GM12865 (cell line): ENCODE data around the gene EXOC4.

Experiments
- DNase-seq: peaks from one replicate; pipeline ENCODE4 v3.0.0; 2010; ENCODE audit warnings: low read depth
- H3K4me3 ChIP-seq: 2 replicates; pipeline ENCODE4 v1.5.1; 2011; ENCODE audit warnings: mild to moderate bottlenecking, low read depth, low read length, control low read depth
- TF ChIP-seq, protein P1 (sequence below): IDR thresholded peaks from 2 replicates; pipeline ENCODE4 v1.5.1; 2011; ENCODE audit warnings: low read length, control low read depth, low read depth, inconsistent platforms; ENCODE audit not compliant: insufficient read depth; ENCODE audit errors: missing control alignments

The EXOC4 gene

GRCh38 chr7:133846203-133846945, 593.5 kb downstream of the EXOC4 start:
- TF ChIP-seq, protein P1, sequence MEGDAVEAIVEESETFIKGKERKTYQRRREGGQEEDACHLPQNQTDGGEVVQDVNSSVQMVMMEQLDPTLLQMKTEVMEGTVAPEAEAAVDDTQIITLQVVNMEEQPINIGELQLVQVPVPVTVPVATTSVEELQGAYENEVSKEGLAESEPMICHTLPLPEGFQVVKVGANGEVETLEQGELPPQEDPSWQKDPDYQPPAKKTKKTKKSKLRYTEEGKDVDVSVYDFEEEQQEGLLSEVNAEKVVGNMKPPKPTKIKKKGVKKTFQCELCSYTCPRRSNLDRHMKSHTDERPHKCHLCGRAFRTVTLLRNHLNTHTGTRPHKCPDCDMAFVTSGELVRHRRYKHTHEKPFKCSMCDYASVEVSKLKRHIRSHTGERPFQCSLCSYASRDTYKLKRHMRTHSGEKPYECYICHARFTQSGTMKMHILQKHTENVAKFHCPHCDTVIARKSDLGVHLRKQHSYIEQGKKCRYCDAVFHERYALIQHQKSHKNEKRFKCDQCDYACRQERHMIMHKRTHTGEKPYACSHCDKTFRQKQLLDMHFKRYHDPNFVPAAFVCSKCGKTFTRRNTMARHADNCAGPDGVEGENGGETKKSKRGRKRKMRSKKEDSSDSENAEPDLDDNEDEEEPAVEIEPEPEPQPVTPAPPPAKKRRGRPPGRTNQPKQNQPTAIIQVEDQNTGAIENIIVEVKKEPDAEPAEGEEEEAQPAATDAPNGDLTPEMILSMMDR, result no peak
- DNase-seq, result no peak
- no peak overlapping the region for H3K4me3 ChIP-seq

DNA sequence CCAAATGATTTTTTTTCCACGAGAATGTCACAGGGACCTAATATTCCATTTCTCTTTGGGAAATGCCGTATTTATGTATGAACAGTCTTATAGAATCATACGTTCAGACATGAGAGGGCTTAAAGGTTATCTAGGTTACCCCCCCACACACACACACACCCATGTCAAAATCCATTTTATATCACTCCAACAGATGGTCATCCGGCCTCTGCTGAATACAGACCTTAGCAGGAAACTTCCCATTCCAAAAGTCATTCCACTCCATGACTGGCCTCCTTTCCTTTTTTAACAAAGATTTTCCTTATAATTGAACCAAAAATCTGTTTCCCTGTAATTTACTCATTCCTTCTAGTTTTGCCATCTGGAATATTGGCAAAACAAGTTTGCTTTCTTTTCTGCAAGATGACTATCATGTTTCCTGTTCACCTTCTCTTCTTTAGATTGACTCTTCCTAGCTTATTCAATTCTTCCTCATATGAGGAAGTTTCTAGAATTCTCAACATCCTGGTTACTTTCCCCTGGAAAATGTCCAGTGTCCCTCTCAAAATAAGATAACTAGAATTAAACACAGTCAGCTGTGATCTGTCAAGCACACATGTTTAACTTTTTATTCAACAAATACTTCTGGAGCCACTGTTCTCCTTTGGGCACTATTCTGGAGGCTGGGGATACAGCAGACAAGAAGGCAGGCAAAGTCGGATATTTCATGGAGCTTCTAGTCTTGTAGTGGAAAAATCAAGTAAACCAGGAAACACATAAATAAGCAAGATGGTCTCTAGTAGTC, 597.8 kb downstream of the EXOC4 start:
- TF ChIP-seq, protein P1, result no peak
- DNase-seq, result no peak
- H3K4me3 ChIP-seq, result no peak overlapping the region

DNA sequence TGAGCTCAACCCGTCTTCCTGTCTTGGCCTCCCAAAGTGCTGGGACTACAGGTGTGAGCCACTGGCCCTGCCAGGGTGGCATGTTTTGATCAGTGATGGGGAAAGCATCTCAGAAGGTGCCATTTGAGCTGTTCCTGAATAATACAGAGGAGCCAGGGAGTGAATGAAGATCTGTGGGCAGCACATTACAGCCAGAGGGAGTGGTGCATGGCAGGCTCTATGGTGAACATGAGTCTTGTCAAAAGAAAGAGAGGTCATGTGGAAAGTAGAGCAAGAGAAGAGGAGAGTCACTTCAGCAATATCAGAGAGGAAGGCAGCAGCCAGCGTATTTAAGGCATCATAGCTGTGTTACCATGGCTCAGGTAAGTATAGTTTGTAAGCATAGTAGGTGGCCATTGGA, 598.5 kb downstream of the EXOC4 start:
- no peak overlapping the region for H3K4me3 ChIP-seq
- no peak for DNase-seq
- TF ChIP-seq, protein P1, result no peak

- DNase-seq, result peak; percentile 63
- TF ChIP-seq, protein P1, result peak; percentile 55
- no peak overlapping the region for H3K4me3 ChIP-seq
Measured at GRCh38 chr7:133853706-133854276, 600.9 kb downstream of the EXOC4 start.

- no peak overlapping the region for H3K4me3 ChIP-seq
- TF ChIP-seq, protein P1, result peak; percentile 38
- DNase-seq, result peak; percentile 40
Measured at GRCh38 chr7:133854739-133855138, 601.9 kb downstream of the EXOC4 start.

DNA sequence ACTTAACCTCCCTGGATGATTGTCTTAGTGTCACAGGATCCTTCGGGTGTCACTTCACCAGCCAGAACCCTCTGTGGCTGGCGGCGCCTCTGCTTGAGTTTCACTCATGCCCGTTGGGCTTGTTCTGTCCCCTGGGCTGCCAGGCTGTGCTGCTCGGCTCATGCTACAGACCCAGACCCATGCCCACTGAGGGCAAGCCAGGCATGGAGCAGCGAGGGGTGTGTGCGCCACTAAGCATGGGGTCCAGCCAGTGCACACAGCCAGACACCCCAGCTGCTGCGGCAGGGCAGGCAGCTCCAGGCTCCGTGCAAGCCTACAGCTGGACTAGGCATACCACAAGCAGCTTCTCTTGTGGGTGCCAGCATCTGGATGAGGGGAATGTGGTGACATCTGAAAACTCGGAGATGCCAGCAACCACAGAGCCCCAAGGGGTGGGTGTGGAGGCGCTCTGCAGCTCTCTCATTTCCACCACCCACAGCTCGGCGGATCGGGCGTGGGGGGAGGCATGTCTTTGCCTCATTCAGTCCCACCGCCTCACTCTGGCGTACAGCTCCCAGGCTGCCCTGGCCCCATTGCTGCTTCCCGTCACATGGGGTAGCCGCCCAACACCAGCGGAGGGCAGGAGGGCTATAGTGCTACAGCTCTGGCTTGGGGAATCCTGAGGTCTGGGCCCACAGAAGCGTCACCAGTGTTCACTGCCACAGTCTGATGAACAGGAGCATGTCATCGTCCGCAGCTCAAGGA, 604.7 kb downstream of the EXOC4 start:
- DNase-seq, result no peak
- TF ChIP-seq, protein P1, result no peak

More for the DNA sequence above, 604.7 kb downstream of the EXOC4 start:
- H3K4me3 ChIP-seq, result no peak overlapping the region
